Lower leg skin (tissue), 3 donors: ENCODE results near the gene S100A8.

Source experiments
- POLR2A ChIP-seq, 2 donors: fragments of 450-650 bp; IDR thresholded peaks; one replicate each; pipeline ENCODE4 v1.6.1; 2016 to 2017; ENCODE audit warnings: antibody characterized with exemption in 2 of 2, mild to moderate bottlenecking in 1 of 2, moderate library complexity in 1 of 2
- TF ChIP-seq, protein P1 (sequence below), 3 donors: fragments of 450-650 bp; IDR thresholded peaks; one replicate each; pipeline ENCODE4 v1.5.1; 2016; ENCODE audit warnings: antibody characterized with exemption in 3 of 3, mild to moderate bottlenecking in 3 of 3, moderate library complexity in 2 of 3

DNA sequence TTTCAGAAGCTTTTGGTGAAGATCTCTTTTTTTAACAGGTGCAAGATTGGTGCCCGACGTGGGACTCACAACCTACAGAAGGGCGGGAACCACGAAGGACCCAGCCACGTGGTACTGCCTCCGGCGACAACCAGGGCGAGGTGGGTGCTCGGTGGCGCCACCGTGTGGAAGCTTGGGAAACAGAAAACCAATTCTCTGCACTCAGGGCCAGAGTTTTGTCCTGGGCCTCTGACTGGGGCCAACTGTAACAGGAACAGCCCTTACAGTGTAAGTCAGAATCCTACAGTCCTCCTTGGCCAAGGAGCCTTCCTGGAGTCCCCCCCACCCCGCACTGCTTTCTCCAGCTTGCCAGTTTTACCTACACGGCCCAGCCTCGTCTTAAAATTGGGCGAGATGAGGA, 13.9 kb upstream of the S100A8 start:
- TF ChIP-seq, protein P1, sequence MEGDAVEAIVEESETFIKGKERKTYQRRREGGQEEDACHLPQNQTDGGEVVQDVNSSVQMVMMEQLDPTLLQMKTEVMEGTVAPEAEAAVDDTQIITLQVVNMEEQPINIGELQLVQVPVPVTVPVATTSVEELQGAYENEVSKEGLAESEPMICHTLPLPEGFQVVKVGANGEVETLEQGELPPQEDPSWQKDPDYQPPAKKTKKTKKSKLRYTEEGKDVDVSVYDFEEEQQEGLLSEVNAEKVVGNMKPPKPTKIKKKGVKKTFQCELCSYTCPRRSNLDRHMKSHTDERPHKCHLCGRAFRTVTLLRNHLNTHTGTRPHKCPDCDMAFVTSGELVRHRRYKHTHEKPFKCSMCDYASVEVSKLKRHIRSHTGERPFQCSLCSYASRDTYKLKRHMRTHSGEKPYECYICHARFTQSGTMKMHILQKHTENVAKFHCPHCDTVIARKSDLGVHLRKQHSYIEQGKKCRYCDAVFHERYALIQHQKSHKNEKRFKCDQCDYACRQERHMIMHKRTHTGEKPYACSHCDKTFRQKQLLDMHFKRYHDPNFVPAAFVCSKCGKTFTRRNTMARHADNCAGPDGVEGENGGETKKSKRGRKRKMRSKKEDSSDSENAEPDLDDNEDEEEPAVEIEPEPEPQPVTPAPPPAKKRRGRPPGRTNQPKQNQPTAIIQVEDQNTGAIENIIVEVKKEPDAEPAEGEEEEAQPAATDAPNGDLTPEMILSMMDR (IDR thresholded peaks at IDR 0.05): no peak
- TF ChIP-seq POLR2A (IDR thresholded peaks at IDR 0.05): no peak
